Peyer's patch (tissue), 4 donors: ENCODE results near the gene BSPRY.

Experiments used
- POLR2A ChIP-seq, 2 donors: fragments of 450-650 bp; IDR thresholded peaks; one replicate each; pipeline ENCODE4 v1.5.1; 2017; ENCODE audit warnings: antibody characterized with exemption in 2 of 2, mild to moderate bottlenecking in 2 of 2, moderate library complexity in 2 of 2
- TF ChIP-seq, protein P1 (sequence below), 6 experiments: fragments of 450-650 bp in 4 of 6; fragments of 200-600 bp in 2 of 6; sonication (generic) in 1 of 6; IDR thresholded peaks; one replicate each; pipeline ENCODE4 v1.5.1; 2017 to 2019; ENCODE audit warnings: antibody characterized with exemption in 6 of 6, mild to moderate bottlenecking in 3 of 6, moderate library complexity in 1 of 6

DNA sequence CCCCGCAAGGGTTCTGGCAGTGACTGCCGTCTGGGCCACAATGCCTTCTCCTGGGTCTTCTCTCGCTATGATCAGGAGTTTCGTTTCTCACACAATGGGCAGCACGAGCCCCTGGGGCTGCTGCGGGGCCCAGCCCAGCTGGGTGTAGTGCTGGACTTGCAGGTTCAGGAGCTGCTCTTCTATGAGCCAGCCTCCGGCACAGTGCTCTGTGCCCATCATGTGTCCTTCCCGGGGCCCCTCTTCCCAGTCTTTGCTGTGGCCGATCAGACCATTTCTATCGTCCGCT, 20.5 kb downstream of the BSPRY start:
- TF ChIP-seq, protein P1, sequence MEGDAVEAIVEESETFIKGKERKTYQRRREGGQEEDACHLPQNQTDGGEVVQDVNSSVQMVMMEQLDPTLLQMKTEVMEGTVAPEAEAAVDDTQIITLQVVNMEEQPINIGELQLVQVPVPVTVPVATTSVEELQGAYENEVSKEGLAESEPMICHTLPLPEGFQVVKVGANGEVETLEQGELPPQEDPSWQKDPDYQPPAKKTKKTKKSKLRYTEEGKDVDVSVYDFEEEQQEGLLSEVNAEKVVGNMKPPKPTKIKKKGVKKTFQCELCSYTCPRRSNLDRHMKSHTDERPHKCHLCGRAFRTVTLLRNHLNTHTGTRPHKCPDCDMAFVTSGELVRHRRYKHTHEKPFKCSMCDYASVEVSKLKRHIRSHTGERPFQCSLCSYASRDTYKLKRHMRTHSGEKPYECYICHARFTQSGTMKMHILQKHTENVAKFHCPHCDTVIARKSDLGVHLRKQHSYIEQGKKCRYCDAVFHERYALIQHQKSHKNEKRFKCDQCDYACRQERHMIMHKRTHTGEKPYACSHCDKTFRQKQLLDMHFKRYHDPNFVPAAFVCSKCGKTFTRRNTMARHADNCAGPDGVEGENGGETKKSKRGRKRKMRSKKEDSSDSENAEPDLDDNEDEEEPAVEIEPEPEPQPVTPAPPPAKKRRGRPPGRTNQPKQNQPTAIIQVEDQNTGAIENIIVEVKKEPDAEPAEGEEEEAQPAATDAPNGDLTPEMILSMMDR (IDR thresholded peaks at IDR 0.05), result no peak
- TF ChIP-seq POLR2A (IDR thresholded peaks at IDR 0.05), result no peak
